ENCODE results near the gene GRIK1.

The GRIK1 gene

GRCh38 chr21:29511096-29511495 is 428.7 kb downstream of the GRIK1 start:
- TF ChIP-seq EZH2 (IDR thresholded peaks at IDR 0.05) (no peak), FOXP2 (optimal IDR thresholded peaks at IDR 0.05; ENCODE audit: control extremely low read depth, extremely low read length, insufficient read depth) (no peak), POLR2AphosphoS5 (IDR thresholded peaks at IDR 0.05; ENCODE audit: borderline replicate concordance, low read depth, low read length) (no peak)
- DNase-seq (ENCODE audit: low read depth, low spot score) = no peak
- Histone ChIP-seq H3K9ac (ENCODE audit: insufficient read length) (no peak overlapping the region), H3K9me3 (ENCODE audit: low read depth, low read length) (no peaks in the 10 kb centered on the region; the same call in 1 of the 2 replicates), H3K27ac (no peak overlapping the region), H3K4me3 (no peak overlapping the region), H3K36me3 (ENCODE audit: insufficient read depth, low read length) (no peaks in the 10 kb centered on the region)

GRCh38 chr21:29509121-29509520 is 430.7 kb downstream of the GRIK1 start:
- no peaks in the 10 kb centered on the region for H3K36me3 ChIP-seq (ENCODE audit: insufficient read depth, low read length)
- DNase-seq (ENCODE audit: low read depth, low spot score) = no peak

GRCh38 chr21:29508301-29508700 is 431.5 kb downstream of the GRIK1 start:
- no peak for TF ChIP-seq POLR2AphosphoS5 (IDR thresholded peaks at IDR 0.05; ENCODE audit: borderline replicate concordance, low read depth, low read length)
- TF ChIP-seq FOXP2 (optimal IDR thresholded peaks at IDR 0.05; ENCODE audit: control extremely low read depth, extremely low read length, insufficient read depth) = no peak
- TF ChIP-seq EZH2 (IDR thresholded peaks at IDR 0.05) = no peak
- no peaks in the 10 kb centered on the region for H3K9me3 ChIP-seq (ENCODE audit: low read depth, low read length)
- H3K4me3 ChIP-seq = no peak overlapping the region
- H3K9ac ChIP-seq (ENCODE audit: insufficient read length) = no peak overlapping the region
- no peak for DNase-seq (ENCODE audit: low read depth, low spot score)
- no peaks in the 10 kb centered on the region for H3K36me3 ChIP-seq (ENCODE audit: insufficient read depth, low read length)
- no peak overlapping the region for H3K27ac ChIP-seq

More at GRCh38 chr21:29509121-29509520, 430.7 kb downstream of the GRIK1 start:
- TF ChIP-seq POLR2AphosphoS5 (IDR thresholded peaks at IDR 0.05; ENCODE audit: borderline replicate concordance, low read depth, low read length) = no peak
- no peak for TF ChIP-seq FOXP2 (optimal IDR thresholded peaks at IDR 0.05; ENCODE audit: control extremely low read depth, extremely low read length, insufficient read depth)
- no peak for TF ChIP-seq EZH2 (IDR thresholded peaks at IDR 0.05)
- H3K9me3 ChIP-seq (ENCODE audit: low read depth, low read length) = no peaks in the 10 kb centered on the region
- no peak overlapping the region for H3K4me3 ChIP-seq
- no peak overlapping the region for H3K27ac ChIP-seq
- H3K9ac ChIP-seq (ENCODE audit: insufficient read length) = no peak overlapping the region

GRCh38 chr21:29506947-29507346 is 432.8 kb downstream of the GRIK1 start:
- TF ChIP-seq POLR2AphosphoS5 (IDR thresholded peaks at IDR 0.05; ENCODE audit: borderline replicate concordance, low read depth, low read length) = no peak
- no peak for TF ChIP-seq FOXP2 (optimal IDR thresholded peaks at IDR 0.05; ENCODE audit: control extremely low read depth, extremely low read length, insufficient read depth)
- TF ChIP-seq EZH2 (IDR thresholded peaks at IDR 0.05) = no peak
- no peak for DNase-seq (ENCODE audit: low read depth, low spot score)
- H3K9ac ChIP-seq (ENCODE audit: insufficient read length) = no peak overlapping the region
- H3K4me3 ChIP-seq = no peak overlapping the region
- no peak overlapping the region for H3K27ac ChIP-seq
- H3K9me3 ChIP-seq (ENCODE audit: low read depth, low read length) = no peaks in the 10 kb centered on the region
- H3K36me3 ChIP-seq (ENCODE audit: insufficient read depth, low read length) = no peaks in the 10 kb centered on the region

GRCh38 chr21:29506214-29506613 is 433.6 kb downstream of the GRIK1 start:
- no peak overlapping the region for H3K27ac ChIP-seq
- H3K9me3 ChIP-seq (ENCODE audit: low read depth, low read length) = no peaks in the 10 kb centered on the region
- H3K36me3 ChIP-seq (ENCODE audit: insufficient read depth, low read length) = no peaks in the 10 kb centered on the region
- TF ChIP-seq EZH2 (IDR thresholded peaks at IDR 0.05) (no peak), POLR2AphosphoS5 (IDR thresholded peaks at IDR 0.05; ENCODE audit: borderline replicate concordance, low read depth, low read length) (no peak), FOXP2 (optimal IDR thresholded peaks at IDR 0.05; ENCODE audit: control extremely low read depth, extremely low read length, insufficient read depth) (no peak)
- DNase-seq (ENCODE audit: low read depth, low spot score) = no peak
- no peak overlapping the region for H3K9ac ChIP-seq (ENCODE audit: insufficient read length)
- no peak overlapping the region for H3K4me3 ChIP-seq

- no peak overlapping the region for H3K4me3 ChIP-seq
- no peaks in the 10 kb centered on the region for H3K9me3 ChIP-seq (ENCODE audit: low read depth, low read length)
- TF ChIP-seq EZH2 (IDR thresholded peaks at IDR 0.05) (no peak), POLR2AphosphoS5 (IDR thresholded peaks at IDR 0.05; ENCODE audit: borderline replicate concordance, low read depth, low read length) (no peak), FOXP2 (optimal IDR thresholded peaks at IDR 0.05; ENCODE audit: control extremely low read depth, extremely low read length, insufficient read depth) (no peak)
- DNase-seq (ENCODE audit: low read depth, low spot score) = no peak
- H3K27ac ChIP-seq = no peak overlapping the region
- no peaks in the 10 kb centered on the region for H3K36me3 ChIP-seq (ENCODE audit: insufficient read depth, low read length)
- H3K9ac ChIP-seq (ENCODE audit: insufficient read length) = no peak overlapping the region
Measured at GRCh38 chr21:29504751-29505321, 435.0 kb downstream of the GRIK1 start.

- no peak overlapping the region for H3K9ac ChIP-seq (ENCODE audit: insufficient read length)
- no peaks in the 10 kb centered on the region for H3K36me3 ChIP-seq (ENCODE audit: insufficient read depth, low read length)
- no peak for DNase-seq (ENCODE audit: low read depth, low spot score)
- H3K27ac ChIP-seq = no peak overlapping the region
- no peaks in the 10 kb centered on the region for H3K9me3 ChIP-seq (ENCODE audit: low read depth, low read length)
- TF ChIP-seq FOXP2 (optimal IDR thresholded peaks at IDR 0.05; ENCODE audit: control extremely low read depth, extremely low read length, insufficient read depth) (no peak), POLR2AphosphoS5 (IDR thresholded peaks at IDR 0.05; ENCODE audit: borderline replicate concordance, low read depth, low read length) (no peak), EZH2 (IDR thresholded peaks at IDR 0.05) (no peak)
- H3K4me3 ChIP-seq = no peak overlapping the region
Measured at GRCh38 chr21:29501451-29501850, 438.3 kb downstream of the GRIK1 start.

- Histone ChIP-seq H3K9me3 (ENCODE audit: low read depth, low read length) (no peaks in the 10 kb centered on the region), H3K27ac (no peak overlapping the region), H3K4me3 (no peak overlapping the region), H3K9ac (ENCODE audit: insufficient read length) (no peak overlapping the region), H3K36me3 (ENCODE audit: insufficient read depth, low read length) (no peaks in the 10 kb centered on the region)
- TF ChIP-seq EZH2 (IDR thresholded peaks at IDR 0.05) = no peak
- TF ChIP-seq FOXP2 (optimal IDR thresholded peaks at IDR 0.05; ENCODE audit: control extremely low read depth, extremely low read length, insufficient read depth) = no peak
- TF ChIP-seq POLR2AphosphoS5 (IDR thresholded peaks at IDR 0.05; ENCODE audit: borderline replicate concordance, low read depth, low read length) = no peak
- DNase-seq (ENCODE audit: low read depth, low spot score) = no peak
Measured at GRCh38 chr21:29499734-29500343, 440.0 kb downstream of the GRIK1 start.

All from SK-N-MC (cell line).